COR-L47 (cell line): ENCODE data around the gene SGF29.
"Not testable (repeated sequence)": the region's sequence is repeated elsewhere in the genome, so short reads cannot be mapped to it uniquely, and the experiment has no call there.

Experiments
- DNase-seq: peaks from one replicate; lab custom pipeline; 2025; lab: John Stamatoyannopoulos, UW

SGF29 gene

DNA sequence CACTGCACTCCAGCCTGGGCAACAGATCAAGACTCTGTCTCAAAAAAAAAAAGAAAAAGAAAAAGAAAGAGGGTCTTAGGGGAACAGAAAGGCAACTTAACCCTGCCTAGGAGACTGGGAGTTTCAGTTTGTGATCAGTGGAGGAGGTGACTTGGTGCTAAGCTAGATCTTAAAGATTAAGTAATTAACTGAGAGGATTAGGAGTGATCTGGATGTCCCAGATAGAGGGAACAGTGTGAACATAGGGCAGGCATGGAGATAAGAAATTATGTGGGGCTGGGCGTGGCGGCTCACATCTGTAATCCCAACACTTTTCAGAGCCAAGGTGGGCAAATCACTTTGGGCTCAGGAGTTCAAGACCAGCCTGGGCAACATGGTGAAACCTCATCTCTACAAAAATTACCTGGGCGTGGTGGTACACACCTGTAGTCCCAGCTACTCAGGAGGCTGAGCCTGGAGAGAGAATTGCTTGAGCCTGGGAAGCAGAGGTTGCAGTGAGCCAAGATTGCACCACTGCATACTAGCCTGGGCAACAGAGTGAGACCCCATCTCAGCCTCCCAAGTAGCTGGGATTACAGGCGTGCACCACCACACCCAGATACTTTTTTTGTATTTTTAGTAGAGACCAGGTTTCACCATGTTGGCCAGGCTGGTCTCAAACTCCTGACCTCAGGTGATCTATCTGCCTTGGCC, 12.7 kb downstream of the SGF29 start:
- DNase-seq, result not testable (repeated sequence)

GRCh38 chr16:28567292-28567691, 13.6 kb downstream of the SGF29 start:
- no peak for DNase-seq

DNA sequence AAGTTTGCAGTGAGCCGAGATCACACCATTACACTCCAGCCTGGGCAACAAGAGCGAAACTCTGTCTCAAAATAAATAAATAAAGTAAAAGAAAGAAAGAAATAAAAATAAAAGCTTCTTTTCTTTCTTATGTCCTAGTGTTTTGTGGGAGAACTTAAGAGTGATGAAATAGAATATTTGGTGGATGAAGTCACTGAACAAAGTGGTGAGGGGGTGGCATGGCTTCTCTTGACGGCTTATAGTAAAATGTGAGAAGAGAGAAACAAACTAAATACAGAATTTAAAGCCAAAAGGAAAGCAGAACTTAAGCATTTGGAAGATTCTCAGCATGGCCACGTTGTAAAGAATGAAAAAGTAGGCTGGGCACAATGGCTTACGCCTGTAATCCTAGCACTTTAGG, 15.3 kb downstream of the SGF29 start:
- no peak for DNase-seq

DNA sequence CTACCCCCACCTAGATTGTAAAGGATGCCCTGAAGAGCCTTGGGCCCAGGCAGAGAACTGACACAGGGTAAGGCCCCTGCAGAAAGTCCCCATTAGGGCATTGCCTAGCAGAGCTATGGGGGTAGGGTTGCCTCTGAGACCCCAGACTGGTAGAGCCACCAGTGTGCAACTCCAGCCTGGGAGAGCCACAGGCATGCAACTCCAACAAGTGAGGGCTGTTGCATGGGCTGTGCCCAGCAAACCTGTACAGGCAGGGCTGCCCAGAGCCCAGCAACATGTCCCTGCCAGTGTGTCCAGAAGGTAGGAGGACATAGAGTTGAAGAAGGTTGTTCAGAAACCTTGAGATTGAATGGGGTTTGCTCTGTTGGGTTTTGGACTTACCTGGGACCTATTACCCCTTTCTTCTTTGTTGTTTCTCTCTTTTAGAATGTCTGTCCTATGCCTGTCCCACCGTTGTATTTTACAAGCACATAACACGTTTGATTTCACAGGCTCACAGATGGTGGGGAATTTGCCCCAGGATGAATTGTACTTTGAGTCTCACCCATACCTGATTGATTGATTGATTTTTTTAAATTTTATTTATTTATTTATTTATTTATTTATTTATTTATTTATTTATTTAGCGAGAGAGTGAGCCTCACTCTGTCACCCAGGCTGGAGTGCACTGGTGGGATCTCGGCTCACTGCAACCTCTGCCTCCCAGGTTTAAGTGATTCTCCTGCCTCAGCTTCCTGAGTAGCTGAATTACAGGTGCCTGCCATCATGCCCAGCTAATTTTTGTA, 16.4 kb downstream of the SGF29 start:
- no peak for DNase-seq

GRCh38 chr16:28572696-28573510, 19.2 kb downstream of the SGF29 start:
- DNase-seq, result no peak

DNA sequence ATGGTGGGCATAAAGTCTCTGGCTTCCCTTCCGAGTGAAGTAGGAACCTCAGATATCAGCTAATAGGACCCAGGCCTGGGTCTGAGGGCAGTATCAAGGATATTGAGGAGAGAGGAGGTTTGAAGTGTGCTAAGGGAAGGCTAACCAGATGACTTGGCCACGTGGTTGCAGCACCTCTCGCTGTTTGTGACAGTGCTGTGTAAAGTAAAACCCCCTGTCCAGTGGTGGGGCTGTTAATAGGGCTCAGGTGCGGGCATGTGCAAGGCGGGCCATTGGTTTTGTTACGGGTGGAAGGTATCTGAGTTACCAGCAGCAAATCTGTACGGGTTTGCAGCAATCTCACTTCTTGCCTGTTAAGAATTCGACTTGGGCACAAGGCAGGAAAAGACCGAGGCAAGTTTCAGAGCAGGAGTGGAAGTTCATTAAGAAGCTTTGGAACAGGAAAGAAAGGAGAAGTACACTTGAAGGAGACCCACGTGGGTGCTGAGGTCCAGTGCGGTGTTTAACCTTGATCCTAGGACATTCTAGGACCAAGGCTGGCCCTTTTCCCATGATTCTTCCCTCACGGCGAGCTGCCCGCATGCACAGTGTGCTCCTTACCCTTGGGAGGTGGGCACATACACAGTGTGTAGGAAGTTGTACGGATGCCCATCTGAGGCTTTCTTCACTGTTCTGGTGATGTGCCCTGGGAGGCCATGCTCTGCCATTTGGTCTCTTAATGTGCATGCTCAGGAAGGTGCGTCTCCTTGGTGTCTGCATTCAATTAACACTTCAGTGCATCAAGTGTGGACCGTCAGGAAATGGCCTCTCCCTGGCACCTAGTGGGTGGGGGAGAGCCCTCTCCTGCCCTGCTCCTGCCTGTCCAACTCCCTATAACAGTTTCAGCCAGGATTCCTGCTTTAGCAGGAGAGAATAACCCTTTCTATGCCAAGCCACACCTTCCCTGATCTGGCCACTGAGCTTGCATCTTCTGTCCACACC, 20.3 kb downstream of the SGF29 start:
- DNase-seq, result no peak

DNA sequence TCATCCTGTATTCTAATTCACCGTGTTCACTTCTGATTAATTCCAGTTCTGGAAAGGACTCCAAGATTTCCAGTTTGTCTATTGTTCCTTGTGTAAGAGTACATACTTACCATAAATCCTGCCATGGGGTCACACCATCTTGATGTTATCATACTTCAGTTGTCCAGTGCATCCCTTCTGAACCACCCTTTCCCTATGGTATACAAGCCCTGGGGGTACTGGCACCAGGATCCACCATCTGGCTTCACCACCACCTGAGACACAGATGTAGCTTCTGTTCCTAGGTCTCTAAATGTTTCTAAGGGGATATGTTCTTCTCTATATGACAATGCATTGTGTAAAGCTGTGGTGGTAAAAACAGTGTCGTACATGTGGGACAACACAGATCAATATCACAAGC, 21.2 kb downstream of the SGF29 start:
- DNase-seq, result no peak

DNA sequence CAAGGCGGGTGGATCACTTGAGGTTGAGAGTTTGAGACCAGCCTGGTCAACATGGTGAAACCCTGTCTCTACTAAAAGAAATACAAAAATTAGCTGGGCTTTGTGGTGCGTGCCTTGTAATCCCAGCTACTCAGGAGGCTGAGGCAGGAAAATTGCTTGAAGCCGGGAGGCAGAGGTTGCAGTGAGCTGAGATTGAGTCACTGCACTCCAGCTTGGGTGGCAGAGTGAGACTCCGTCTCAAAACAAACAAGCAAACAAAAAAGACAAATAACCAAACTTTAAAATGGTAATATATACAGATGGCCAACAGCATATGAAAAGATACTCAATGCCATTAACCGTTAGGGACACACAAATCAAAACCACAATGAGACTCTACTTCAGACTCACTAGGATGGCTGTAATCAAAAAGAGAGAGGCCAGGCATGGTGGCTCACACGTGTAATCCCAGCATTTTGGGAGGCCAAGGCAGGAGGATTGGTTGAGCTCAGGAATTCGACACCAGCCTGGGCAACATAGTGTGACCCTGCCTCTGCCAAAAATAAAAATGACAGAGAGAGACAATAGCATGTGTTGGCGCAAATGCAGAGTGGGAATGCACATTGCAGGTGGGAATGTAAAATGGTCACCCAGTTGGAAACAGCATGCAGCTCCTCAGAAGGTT, 21.9 kb downstream of the SGF29 start:
- DNase-seq, result no peak

DNA sequence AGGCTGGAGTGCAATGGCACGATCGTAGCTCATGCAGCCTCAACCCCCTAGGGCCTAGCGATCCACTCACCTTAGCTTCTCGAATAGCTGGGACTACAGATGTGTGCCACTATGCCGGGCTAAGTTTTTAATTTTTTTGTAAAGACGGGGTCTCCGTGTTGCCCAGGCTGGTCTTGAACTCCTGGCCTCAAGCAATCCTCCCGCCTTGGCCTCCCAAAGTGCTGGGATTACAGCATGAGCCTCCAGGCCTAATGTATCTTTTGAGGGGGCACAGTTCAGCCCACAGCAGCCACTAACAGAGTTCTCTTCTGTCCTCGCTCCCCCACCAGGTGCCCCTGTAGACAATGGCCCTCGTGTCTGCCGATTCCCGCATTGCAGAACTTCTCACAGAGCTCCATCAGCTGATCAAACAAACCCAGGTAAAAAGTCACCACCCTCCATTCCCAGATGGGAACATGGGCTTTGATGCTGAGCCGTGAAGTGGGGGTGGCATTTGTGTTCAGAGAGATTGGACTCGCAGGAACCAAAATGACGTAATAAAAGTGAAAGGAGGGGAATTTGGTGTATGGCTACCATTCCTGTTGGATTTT, 27.1 kb downstream of the SGF29 start:
- DNase-seq, result no peak

- no peak for DNase-seq
Observed at GRCh38 chr16:28585674-28586073, 32.0 kb downstream of the SGF29 start.

GRCh38 chr16:28586466-28586865, 32.7 kb downstream of the SGF29 start:
- DNase-seq, result no peak

DNA sequence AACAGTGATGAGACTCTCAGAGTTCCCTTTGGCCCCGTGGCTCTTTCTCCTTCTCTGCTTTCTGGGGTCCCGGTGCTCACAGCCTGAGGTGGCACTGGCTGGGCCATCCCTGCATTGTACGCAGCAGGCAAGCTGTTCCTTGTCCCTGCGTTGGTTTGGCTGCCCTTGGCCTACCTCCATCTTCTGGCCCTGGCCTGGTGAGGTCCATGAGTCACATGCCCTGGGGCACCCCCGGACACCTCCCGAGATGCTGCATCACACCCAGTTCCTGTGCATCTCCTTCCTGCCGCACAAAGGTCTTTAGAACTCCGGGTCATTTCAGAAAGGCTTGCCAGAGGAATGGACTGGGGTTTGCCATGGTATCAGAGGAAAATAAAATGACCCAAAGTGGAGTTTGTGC, 33.7 kb downstream of the SGF29 start:
- DNase-seq, result no peak

DNA sequence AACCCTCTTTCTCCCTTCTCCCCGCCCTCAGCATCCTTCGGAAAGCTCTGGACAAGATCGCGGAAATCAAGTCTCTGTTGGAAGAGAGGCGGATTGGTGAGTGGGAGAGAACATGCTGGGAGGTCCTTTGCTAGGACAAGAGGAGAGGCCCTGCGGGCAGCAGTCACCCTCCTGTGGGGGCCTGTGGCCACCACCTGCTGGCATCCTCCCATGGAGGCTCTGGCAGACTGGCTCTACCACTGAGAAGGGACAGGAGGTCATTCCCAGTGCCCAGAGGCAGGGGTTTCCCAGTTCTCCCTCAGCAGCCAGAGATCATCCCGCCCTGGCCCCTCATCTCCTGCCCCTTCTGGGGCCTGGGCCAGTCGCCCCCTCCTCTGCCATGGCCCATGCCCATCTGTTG, 35.3 kb downstream of the SGF29 start:
- DNase-seq, result no peak

DNA sequence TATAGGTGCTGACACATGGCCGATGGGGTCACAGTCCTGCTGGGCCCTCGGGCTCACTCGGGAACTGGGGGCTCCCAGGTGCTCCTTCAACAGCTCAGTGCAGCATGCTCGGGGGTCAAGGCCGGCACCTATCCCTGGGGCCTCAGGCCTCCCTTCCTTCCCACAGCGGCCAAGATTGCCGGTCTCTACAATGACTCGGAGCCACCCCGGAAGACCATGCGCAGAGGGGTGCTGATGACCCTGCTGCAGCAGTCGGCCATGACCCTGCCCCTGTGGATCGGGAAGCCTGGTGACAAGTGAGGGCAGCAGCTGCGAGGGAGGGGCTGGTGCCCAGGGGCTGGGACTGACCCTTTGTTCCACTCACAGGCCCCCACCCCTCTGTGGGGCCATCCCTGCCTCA, 36.2 kb downstream of the SGF29 start:
- no peak for DNase-seq

DNA sequence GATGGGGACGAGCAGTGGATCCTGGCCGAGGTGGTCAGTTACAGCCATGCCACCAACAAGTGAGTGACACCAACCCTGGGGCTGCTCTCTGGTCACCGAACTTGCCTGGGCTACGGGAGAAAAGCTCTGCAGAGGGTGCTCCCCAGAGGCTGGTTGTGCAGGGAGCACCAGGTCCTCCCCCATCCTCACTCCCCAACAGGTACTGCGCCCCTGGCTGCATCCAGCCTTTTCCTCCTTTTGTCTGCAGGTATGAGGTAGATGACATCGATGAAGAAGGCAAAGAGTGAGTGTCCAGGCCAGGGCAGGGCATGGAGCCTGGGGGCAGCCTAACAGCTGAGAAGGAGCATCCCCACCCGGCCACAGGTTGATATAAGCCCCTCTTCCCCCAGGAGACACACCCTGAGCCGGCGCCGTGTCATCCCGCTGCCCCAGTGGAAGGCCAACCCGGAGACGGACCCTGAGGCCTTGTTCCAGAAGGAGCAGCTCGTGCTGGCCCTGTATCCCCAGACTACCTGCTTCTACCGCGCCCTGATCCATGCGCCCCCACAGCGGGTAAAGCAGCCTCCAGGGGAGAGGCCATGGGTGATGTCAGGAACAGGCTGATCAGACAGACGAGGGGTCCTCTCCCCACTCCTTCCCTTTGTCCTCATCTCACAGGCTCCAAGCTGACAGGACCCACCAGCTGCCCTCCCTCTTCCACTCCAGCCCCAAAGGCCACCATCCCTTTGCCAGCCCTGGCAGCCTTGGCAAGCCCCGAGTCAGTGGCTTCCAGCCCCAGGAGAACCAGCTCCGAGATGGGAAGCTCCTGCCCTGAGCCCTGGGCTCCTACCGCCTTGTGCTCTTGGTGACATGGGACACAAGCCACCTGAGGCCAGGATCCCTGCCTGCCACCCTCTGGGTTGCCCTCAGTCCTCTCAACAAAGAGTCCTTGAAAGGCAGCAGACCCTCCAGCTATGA, 36.9 kb downstream of the SGF29 start:
- no peak for DNase-seq

- no peak for DNase-seq
Observed at GRCh38 chr16:28591355-28591754, 37.6 kb downstream of the SGF29 start.

DNA sequence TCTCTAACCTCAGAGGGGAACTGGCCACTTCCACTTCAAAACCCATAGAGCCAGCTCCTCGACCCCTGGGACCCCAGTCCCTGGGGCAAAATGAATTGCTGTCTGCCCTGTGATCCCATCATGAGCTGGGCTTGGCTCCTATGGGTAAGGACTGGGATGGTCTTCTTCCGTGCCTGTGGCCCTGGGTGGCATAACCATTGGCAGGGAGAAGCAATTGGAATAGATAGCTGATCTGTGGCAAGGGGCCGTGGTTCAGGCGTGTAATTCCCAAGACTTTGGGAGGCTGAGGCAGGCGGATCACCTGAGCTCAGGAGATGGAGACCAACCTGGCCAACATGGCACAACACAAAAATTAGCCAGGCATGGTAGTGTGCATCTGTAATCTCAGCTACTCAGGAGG, 38.8 kb downstream of the SGF29 start:
- no peak for DNase-seq

DNA sequence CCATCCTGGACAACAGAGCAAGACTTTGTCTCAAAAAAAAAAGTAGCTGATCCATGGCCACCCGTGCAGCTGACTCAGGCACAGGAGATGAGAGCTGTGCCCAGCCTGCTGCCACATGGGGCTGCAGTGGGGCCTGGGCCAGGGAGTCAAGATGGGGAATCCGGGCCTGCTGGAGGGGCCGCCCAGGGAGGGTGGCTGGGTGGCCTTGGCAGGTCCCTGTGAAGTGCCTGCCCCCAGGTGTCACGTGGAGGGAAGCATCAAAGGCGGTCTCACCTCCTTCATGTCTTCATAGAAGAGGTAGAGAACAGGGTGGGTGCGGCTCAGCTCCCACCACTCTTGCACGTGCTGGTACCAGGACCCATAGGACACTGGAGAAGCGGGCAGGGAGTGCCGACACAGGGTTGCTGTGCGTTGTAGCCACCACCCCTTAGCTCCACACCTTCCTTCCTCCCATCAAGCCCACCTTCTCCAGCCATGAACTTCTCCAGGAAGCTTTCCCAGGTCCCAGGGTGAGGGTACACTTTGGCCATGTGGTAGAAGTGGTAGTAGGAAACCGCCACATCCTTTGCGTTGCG, 39.3 kb downstream of the SGF29 start:
- DNase-seq, result no peak

DNA sequence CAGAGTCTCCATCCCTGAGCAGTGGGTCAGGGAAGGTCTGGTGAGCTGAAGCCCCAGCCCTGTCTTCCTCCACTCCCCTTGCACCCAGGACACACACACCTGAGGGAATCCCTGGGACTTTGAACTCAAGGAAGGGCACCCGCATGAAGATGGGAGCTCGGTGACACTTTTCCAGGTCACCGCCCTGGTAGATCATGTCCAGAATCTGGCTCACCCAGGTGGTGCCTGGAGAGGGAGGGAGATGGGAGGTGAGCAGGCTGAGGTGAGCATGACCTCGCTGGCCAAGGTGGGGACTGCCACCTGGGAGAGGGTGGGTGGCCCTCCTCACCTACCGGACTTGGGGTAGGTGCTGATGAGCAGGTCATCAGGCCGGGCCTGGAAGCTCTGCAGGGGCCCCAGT, 41.7 kb downstream of the SGF29 start:
- DNase-seq, result not testable (repeated sequence)
